HepG2 (cell line): ENCODE results near the gene TPST2. TPM values are rescaled to one million over a fixed set of nuclear protein-coding genes. Genes with fewer than 3 reads are reported as not detected.

Experiments used
- ATAC-seq: fragments of 200-7000 bp; cut with Tn5 transposase; 3 replicates; pipeline ENCODE4 v1.9.1; 2020; ENCODE audit warnings: mild to moderate bottlenecking, moderate library complexity
- BruUV-seq: library from RNA; stranded (reverse); fragments of 400-500 nt; replicated peaks from 2 replicates; lab custom pipeline; 2021; lab: Mats Ljungman, UMichigan
- CTCF ChIA-PET: fragments of 300-600 bp; formaldehyde crosslinking; extraction: SDS; loops from one replicate; lab custom pipeline; 2021; ENCODE audit warnings: low total read pairs, inconsistent platforms, low intra/inter-chr PET ratio; lab: Yijun Ruan, JAX
- POLR2A ChIA-PET: fragments of 350-600 bp; sonication (Branson Sonifier 250); formaldehyde crosslinking; loops from one replicate; lab custom pipeline; 2020; ENCODE audit warnings: antibody characterized with exemption, inconsistent platforms; lab: Yijun Ruan, JAX
- DNase-seq: peaks from one replicate; pipeline ENCODE4 v3.0.0-alpha.2; 2015; ENCODE audit warnings: low spot score
- FAIRE-seq: peaks from 3 replicates; lab custom pipeline; 2011; peaks lifted over from hg19 to GRCh38; lab: Jason Lieb, UNC
- H2AFZ ChIP-seq: one replicate; pipeline ENCODE4 v1.6.1; 2011; ENCODE audit warnings: low read length, inconsistent platforms
- H3K27ac ChIP-seq: fragments of 300-600 bp; 3 replicates; pipeline ENCODE4 v1.8.0; 2011; ENCODE audit warnings: mixed run types, mild to moderate bottlenecking, mixed read lengths, low read length, inconsistent platforms; ENCODE audit not compliant: insufficient read depth; ENCODE audit errors: extremely low read length
- H3K27me3 ChIP-seq, 2 experiments: fragments of 200-600 bp in 1 of 2; 2 replicates in 1 of 2; 3 replicates in 1 of 2; pipeline versions ENCODE4 v1.6.0 to v1.8.0; 2011; ENCODE audit warnings: low read length in 2 of 2, mild to moderate bottlenecking in 2 of 2, moderate library complexity in 2 of 2, inconsistent platforms in 1 of 2; ENCODE audit not compliant: insufficient read depth in 2 of 2, control insufficient read depth in 1 of 2
- H3K36me3 ChIP-seq, 2 experiments: fragments of 200-600 bp in 1 of 2; replicated peaks in 1 of 2; 2 replicates in 1 of 2; 3 replicates in 1 of 2; pipeline versions ENCODE4 v1.5.1 to v1.8.0; 2011; ENCODE audit warnings: low read length in 2 of 2, inconsistent platforms in 1 of 2; ENCODE audit not compliant: insufficient read depth in 2 of 2, control insufficient read depth in 1 of 2
- H3K4me1 ChIP-seq: 2 replicates; pipeline ENCODE4 v1.5.1; 2012; ENCODE audit warnings: low read length, inconsistent platforms; ENCODE audit not compliant: insufficient read depth
- H3K4me2 ChIP-seq: 2 replicates; pipeline ENCODE4 v1.6.0; 2011; ENCODE audit warnings: low read depth, low read length, inconsistent platforms
- H3K4me3 ChIP-seq, 3 experiments: fragments of 200-600 bp in 1 of 3; sonication (generic), shearing (Covaris generic) in 1 of 3; replicated peaks in 1 of 3; 2 replicates each; pipeline ENCODE4 v1.5.1; 2011 to 2016; ENCODE audit warnings: low read length in 3 of 3, inconsistent platforms in 2 of 3, low read depth in 2 of 3, mild to moderate bottlenecking in 2 of 3, control low read depth in 1 of 3, mixed read lengths in 1 of 3; ENCODE audit not compliant: insufficient read depth in 1 of 3
- H3K79me2 ChIP-seq: one replicate; pipeline ENCODE4 v1.6.1; 2011; ENCODE audit warnings: low read length, inconsistent platforms; ENCODE audit not compliant: insufficient read depth
- H3K9ac ChIP-seq: 2 replicates; pipeline ENCODE4 v1.6.0; 2011; ENCODE audit warnings: mild to moderate bottlenecking, low read depth, low read length, inconsistent platforms; ENCODE audit not compliant: insufficient read depth
- H3K9me3 ChIP-seq: 2 replicates; pipeline ENCODE4 v1.5.1; 2012; ENCODE audit warnings: mild to moderate bottlenecking, low read length
- H4K20me1 ChIP-seq: 2 replicates; pipeline ENCODE4 v1.6.0; 2011; ENCODE audit warnings: inconsistent platforms, mild to moderate bottlenecking, low read length, moderate library complexity; ENCODE audit not compliant: insufficient read depth
- BRCA1 ChIP-seq: sonication (generic); formaldehyde crosslinking; IDR thresholded peaks from 2 replicates; pipeline ENCODE4 v1.4.0; 2020; ENCODE audit warnings: missing genetic modification reagents
- CEBPB ChIP-seq: IDR thresholded peaks from 2 replicates; pipeline ENCODE4 v1.6.1; 2011; ENCODE audit warnings: low read depth, low read length, improper control_type of control experiment, borderline replicate concordance
- EED ChIP-seq: sonication (generic); formaldehyde crosslinking; IDR thresholded peaks from 2 replicates; pipeline ENCODE4 v1.5.0; 2020; ENCODE audit warnings: mild to moderate bottlenecking, missing genetic modification reagents
- GATAD2A ChIP-seq: IDR thresholded peaks from 2 replicates; pipeline ENCODE4 v1.6.1; 2016
- GPBP1L1 ChIP-seq: sonication (generic); formaldehyde crosslinking; IDR thresholded peaks from 2 replicates; pipeline ENCODE4 v1.5.0; 2020; ENCODE audit warnings: mild to moderate bottlenecking, missing genetic modification reagents
- KDM1A ChIP-seq: IDR thresholded peaks from 2 replicates; pipeline ENCODE4 v1.6.1; 2016; ENCODE audit warnings: missing compliant biosample characterization
- POLR2AphosphoS2 ChIP-seq: IDR thresholded peaks from 2 replicates; pipeline ENCODE4 v1.6.1; 2011; ENCODE audit warnings: low read depth, low read length, improper control_type of control experiment
- TARDBP ChIP-seq: sonication (generic); formaldehyde crosslinking; IDR thresholded peaks from 2 replicates; pipeline ENCODE4 v1.8.0; 2022; ENCODE audit warnings: mild to moderate bottlenecking, missing genetic modification reagents
- ZKSCAN1 ChIP-seq: fragments of 150-350 bp; IDR thresholded peaks from 2 replicates; pipeline ENCODE4 v1.6.1; 2014; ENCODE audit warnings: low read length
- ZNF383 ChIP-seq: sonication (generic); formaldehyde crosslinking; IDR thresholded peaks from 2 replicates; pipeline ENCODE4 v1.4.0; 2020; ENCODE audit warnings: missing genetic modification reagents, mild to moderate bottlenecking, borderline replicate concordance
- ZNF687 ChIP-seq: sonication (generic); formaldehyde crosslinking; IDR thresholded peaks from 2 replicates; pipeline ENCODE4 v1.5.1; 2020; ENCODE audit warnings: mild to moderate bottlenecking, missing genetic modification reagents, moderate library complexity
- ZNF749 ChIP-seq: sonication (generic); formaldehyde crosslinking; IDR thresholded peaks from 2 replicates; pipeline ENCODE4 v1.8.0; 2022; ENCODE audit warnings: mild to moderate bottlenecking, missing genetic modification reagents, moderate library complexity, borderline replicate concordance
- ZNF879 ChIP-seq: sonication (generic); formaldehyde crosslinking; IDR thresholded peaks from 2 replicates; pipeline ENCODE4 v1.8.1; 2023; ENCODE audit warnings: missing genetic modification reagents
- WGBS: methylation state at CpG from one replicate; pipeline ENCODE4 v1.1.6; 2017; ENCODE audit warnings: low lambda C conversion rate; 5-methylcytosine and 5-hydroxymethylcytosine counted together
- in situ Hi-C: cut with HindIII; loops from 2 replicates; pipeline ENCODE4 v1.10.0; 2017; ENCODE audit warnings: low pct_unique_long_range_greater_than_20kb; ENCODE audit not compliant: extremely low pct_ligation_motif_present
- intact Hi-C: fragments of 100-400 bp; cut with micrococcal nuclease; formaldehyde crosslinking; loops from one replicate; pipeline ENCODE4 v1.10.0; 2022; ENCODE audit not compliant: unreplicated experiment
- polyA plus RNA-seq, 8 experiments: library from polyadenylated mRNA; depleted of rRNA in 3 of 8; stranded (reverse) in 7 of 8; unstranded in 1 of 8; fragments of >200 nt; fragmentation: Illumina TruSeq in 4 of 8; extraction: Trizol in 4 of 8; gene quantifications; 2 replicates each; pipeline versions ENCODE4 v1.2.1 to v1.2.3, GENCODE V29; 2011 to 2016; ENCODE audit warnings: low read depth in 4 of 8, missing spikeins in 1 of 8, mixed read lengths in 1 of 8; ENCODE audit not compliant: insufficient read depth in 1 of 8
- total RNA-seq, 5 experiments: library from RNA; depleted of rRNA; stranded (reverse); fragments of >200 nt; fragmentation: Illumina TruSeq; extraction: Trizol; gene quantifications; 2 replicates each; pipeline ENCODE4 v1.2.3, GENCODE V29; 2016; ENCODE audit warnings: low read depth in 1 of 5
- TF ChIP-seq, protein P1 (sequence below): sonication (generic); formaldehyde crosslinking; IDR thresholded peaks from 2 replicates; pipeline ENCODE4 v1.9.0; 2021; ENCODE audit warnings: missing genetic modification reagents, mild to moderate bottlenecking, borderline replicate concordance

The TPST2 gene
- total and polyA plus RNA-seq, 2 of the 13 experiments (the other 11 are each of a cell fraction or from before 2014, with no cell fraction given) = 15.2 to 23.8 TPM

DNA sequence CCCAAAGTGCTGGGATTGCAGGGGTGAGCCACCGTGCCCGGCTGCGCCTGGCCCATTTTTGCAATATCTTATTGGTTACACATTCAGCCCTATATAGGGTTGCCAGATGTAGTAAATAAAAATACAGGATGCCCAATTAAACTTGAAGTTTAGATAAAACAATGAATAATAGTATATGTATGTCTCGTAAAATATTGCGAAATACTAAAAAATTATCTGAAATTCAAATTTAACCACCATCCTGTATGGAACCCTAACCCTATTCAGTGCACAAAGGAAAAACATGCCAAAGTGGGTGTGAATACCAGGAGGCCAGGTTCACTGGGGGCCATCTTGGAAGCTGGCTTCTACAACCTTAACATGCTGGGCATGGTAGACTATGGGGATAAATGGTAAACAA is 72.5 kb downstream of the TPST2 start:
- no TSS peak for BruUV-seq
- FAIRE-seq (no peak), ATAC-seq (no peak), DNase-seq (no peak)
- Histone ChIP-seq H3K4me1 (peaks cover 29% of the 10 kb centered on the region), H3K36me3 (no peaks in the 10 kb centered on the region), H3K9me3 (no peaks in the 10 kb centered on the region), H4K20me1 (no peaks in the 10 kb centered on the region), H3K27ac (no peak overlapping the region), H3K9ac (no peak overlapping the region), H3K27me3 (no peaks in the 10 kb centered on the region; a peak in 1 of 5 replicates), H3K79me2 (peaks cover 9% of the 10 kb centered on the region), H3K4me2 (no peak overlapping the region), H2AFZ (no peak overlapping the region), H3K4me3 (no peak overlapping the region)
- intact Hi-C loops = no loop called here
- POLR2A ChIA-PET = interaction anchor here (2.0 kb wide), 1 partner anchor 34 kb away, joined by 10 read pairs; the partner anchor contains the start of genes HPS4 and SRRD
- WGBS = 96% methylated on average over 5 of the region's 5 CpGs
- in situ Hi-C loops = no loop called here
- no peak for TF ChIP-seq ZNF383 (CRISPR knock-in tag)
- peak; percentile 86 for TF ChIP-seq CEBPB
- CTCF ChIA-PET = no interaction called here

GRCh38 chr22:26516503-26516902 is 73.4 kb downstream of the TPST2 start:
- in situ Hi-C loops (no loop called here), intact Hi-C loops (no loop called here)
- DNase-seq (no peak), FAIRE-seq (no peak), ATAC-seq (no peak)
- Histone ChIP-seq H3K4me2 (no peak overlapping the region), H3K79me2 (peaks cover 14% of the 10 kb centered on the region), H3K36me3 (no peaks in the 10 kb centered on the region), H3K4me3 (no peak overlapping the region), H2AFZ (no peak overlapping the region), H3K27ac (no peak overlapping the region), H3K4me1 (peaks cover 29% of the 10 kb centered on the region), H3K27me3 (no peaks in the 10 kb centered on the region; a peak in 1 of 5 replicates), H4K20me1 (no peaks in the 10 kb centered on the region), H3K9ac (no peak overlapping the region), H3K9me3 (no peaks in the 10 kb centered on the region)
- CTCF ChIA-PET = no interaction called here
- 100% methylated on average over 1 of the region's 1 CpG for WGBS
- BruUV-seq = no TSS peak
- POLR2A ChIA-PET = no interaction called here
- TF ChIP-seq TARDBP (CRISPR knock-in tag) (no peak), KDM1A (CRISPR knock-in tag) (no peak), GPBP1L1 (CRISPR knock-in tag) (no peak), ZNF687 (CRISPR knock-in tag) (no peak), EED (CRISPR knock-in tag) (no peak), GATAD2A (CRISPR knock-in tag) (no peak), BRCA1 (CRISPR knock-in tag) (no peak), ZKSCAN1 (no peak), POLR2AphosphoS2 (no peak), ZNF879 (CRISPR knock-in tag) (no peak), ZNF749 (CRISPR knock-in tag) (no peak)
- TF ChIP-seq, protein P1, sequence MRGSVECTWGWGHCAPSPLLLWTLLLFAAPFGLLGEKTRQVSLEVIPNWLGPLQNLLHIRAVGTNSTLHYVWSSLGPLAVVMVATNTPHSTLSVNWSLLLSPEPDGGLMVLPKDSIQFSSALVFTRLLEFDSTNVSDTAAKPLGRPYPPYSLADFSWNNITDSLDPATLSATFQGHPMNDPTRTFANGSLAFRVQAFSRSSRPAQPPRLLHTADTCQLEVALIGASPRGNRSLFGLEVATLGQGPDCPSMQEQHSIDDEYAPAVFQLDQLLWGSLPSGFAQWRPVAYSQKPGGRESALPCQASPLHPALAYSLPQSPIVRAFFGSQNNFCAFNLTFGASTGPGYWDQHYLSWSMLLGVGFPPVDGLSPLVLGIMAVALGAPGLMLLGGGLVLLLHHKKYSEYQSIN (CRISPR knock-in tag) = no peak
